Activated naive CD4-positive, alpha-beta T cell (primary cell): ENCODE measurements around the gene AATF.

Source experiments
- DNase-seq, 4 experiments: peaks; one replicate each; lab custom pipeline; 2025; lab: John Stamatoyannopoulos, UW

The AATF gene

GRCh38 chr17:36942019-36942599 lies 6.6 kb upstream of the AATF start:
- no peak for DNase-seq

DNA sequence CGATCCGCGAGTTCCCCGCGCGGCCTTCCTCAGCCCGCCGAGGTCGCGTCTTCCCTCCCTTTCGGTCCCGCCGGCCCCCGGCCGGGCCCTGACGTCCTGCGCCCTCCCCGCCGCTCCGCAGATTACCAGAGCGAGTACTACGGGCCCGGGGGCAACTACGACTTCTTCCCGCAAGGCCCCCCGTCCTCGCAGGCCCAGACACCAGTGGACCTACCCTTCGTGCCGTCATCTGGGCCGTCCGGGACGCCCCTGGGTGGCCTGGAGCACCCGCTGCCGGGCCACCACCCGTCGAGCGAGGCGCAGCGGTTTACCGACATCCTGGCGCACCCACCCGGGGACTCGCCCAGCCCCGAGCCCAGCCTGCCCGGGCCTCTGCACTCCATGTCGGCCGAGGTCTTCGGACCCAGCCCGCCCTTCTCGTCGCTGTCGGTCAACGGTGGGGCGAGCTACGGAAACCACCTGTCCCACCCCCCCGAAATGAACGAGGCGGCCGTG lies 6.1 kb upstream of the AATF start:
- DNase-seq: no peak

- no peak for DNase-seq
These were observed 5.2 kb upstream of the AATF start for GRCh38 chr17:36943250-36944191.

- no peak for DNase-seq
These were observed 4.2 kb upstream of the AATF start for GRCh38 chr17:36944553-36944952.

GRCh38 chr17:36945140-36945539 lies 3.6 kb upstream of the AATF start:
- no peak for DNase-seq

- DNase-seq: no peak
These were observed 2.6 kb upstream of the AATF start for GRCh38 chr17:36945959-36946725.

DNA sequence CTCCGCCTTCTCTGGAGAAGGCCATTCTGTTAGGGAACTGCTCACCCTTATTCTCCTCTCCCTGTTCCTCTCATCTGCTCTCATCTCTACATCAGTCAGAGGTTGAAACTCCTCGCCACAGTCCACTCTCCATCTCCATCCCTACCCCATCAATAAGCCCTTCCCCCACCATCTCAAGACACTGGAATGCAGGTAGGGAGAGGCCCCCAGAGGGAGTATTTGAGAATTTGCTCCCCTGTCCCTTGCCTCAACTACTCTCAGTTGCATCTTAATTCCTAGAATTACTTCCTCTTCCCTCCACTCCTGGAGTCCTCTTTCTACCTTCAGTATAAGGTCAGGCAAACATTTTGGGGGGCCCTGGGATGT lies 2.0 kb upstream of the AATF start:
- DNase-seq: no peak

DNA sequence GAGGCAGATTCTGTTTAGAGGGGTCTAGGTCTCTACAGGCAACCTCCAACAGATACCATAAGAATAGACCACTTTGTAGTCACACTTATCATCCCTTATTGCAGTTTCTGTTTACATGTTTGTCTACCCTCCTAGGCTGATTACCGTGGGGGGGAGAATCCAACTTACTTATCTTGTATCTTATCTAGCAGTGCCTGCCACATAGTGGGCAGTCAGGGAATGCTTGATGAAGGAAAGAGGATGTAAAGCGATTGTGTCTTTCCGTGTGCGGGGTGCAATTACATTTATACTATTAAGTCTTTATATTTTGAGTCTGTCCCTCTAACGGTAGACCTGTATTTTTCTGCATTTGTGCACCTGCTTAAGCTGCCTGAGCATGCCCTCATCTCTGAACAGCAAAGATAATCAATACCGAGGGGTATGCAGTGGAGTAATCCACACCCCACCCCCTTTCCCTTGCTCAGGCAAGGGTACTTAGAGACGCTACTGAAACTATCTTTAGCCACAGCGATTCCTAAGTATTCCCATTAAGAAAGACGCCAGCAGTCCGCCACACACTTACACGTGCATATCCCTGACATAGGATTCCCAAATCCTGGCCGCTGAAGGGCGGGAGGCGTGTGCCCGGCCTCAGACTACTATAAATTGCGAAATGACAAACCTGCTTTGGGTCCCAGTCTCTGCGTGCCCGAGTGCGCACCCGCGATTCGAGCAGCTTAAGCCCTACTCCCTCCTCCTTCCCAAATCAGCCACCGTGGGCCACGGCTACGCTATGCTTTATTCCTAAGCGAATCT lies 635 bp upstream of the AATF start:
- DNase-seq: no peak

- DNase-seq: no peak
These were observed 740 bp downstream of the AATF start for GRCh38 chr17:36949461-36949927.

GRCh38 chr17:36950027-36950426 lies 1.3 kb downstream of the AATF start:
- no peak for DNase-seq

GRCh38 chr17:36951084-36951789 lies 2.5 kb downstream of the AATF start:
- DNase-seq: no peak

GRCh38 chr17:36971508-36971907 lies 22.8 kb downstream of the AATF start:
- DNase-seq: no peak

DNA sequence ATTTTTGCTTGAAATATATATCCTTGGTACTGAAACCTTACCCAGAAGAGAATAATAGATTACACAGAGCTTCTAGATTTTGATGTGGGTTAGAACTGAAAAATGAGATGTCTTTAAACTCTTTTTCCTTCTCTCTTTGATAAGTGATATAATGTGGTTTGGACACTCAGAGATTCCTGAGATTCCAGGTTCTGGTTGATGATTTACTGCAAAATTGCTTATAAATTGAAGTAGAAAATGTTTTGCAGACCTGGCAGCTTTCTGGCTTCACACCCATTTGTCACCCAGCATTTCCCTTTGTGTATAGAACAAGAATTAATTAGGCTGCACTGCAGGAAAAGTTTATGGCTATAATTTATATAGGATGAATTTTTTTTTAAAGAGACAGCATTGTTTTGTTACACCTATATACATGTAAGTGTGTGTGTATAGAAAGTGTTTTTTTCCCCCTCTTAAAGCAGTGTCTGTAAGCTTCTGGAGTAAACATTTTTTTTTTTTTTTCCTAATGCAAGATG lies 23.5 kb downstream of the AATF start:
- no peak for DNase-seq

GRCh38 chr17:36972905-36973304 lies 24.2 kb downstream of the AATF start:
- no peak for DNase-seq

- no peak for DNase-seq
These were observed 27.3 kb downstream of the AATF start for GRCh38 chr17:36975922-36976515.

DNA sequence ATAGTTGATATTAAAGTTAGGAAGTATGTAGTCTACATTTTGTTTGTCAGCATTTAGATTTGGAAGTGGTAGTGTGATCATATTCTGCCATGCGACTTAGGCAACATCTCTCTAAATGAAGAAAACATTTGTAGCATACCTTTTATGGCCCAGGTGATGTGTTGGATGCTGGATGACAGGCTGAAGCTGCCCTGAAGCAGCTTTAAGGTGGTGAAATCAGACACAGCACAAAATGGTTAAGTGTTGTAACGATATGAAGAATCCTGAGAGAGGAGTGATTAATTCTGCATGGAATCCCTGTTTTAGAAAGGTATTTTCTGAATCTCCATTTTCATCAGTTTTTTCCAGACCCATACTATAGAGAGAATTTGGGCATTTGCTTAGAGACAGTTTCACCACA lies 28.3 kb downstream of the AATF start:
- DNase-seq: no peak

- no peak for DNase-seq
These were observed 28.8 kb downstream of the AATF start for GRCh38 chr17:36977568-36977967.

- no peak for DNase-seq
These were observed 30.2 kb downstream of the AATF start for GRCh38 chr17:36978810-36979564.

DNA sequence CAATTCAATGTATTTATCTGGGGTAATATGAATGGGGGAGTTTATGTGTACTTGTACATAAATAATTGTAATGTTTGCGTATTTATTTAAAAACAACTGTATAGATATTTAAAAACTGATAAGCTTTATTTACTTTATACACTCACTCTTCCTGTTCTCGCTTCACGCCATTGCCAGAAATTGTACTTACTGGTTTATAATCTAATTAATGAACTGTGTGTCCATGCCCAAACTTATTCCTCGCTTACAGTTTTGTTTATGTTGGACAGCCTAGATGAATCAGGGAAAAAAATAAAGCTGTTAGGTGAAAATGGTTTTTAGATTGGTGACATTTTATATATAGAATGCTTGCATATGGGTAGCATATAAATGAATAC lies 30.8 kb downstream of the AATF start:
- no peak for DNase-seq

- DNase-seq: no peak
These were observed 31.6 kb downstream of the AATF start for GRCh38 chr17:36980280-36980761.
